HepG2 (cell line): ENCODE data around the gene NOXO1. TPM values are rescaled to one million over a fixed set of nuclear protein-coding genes. Genes with fewer than 3 reads are reported as not detected.

Experiments
- ATRX ChIP-seq: sonication (generic); formaldehyde crosslinking; IDR thresholded peaks from 2 replicates; pipeline ENCODE4 v1.4.0; 2020; ENCODE audit warnings: missing genetic modification reagents, borderline replicate concordance
- EP300 ChIP-seq, 3 experiments: sonication (generic) in 1 of 3; formaldehyde crosslinking in 1 of 3; IDR thresholded peaks; 2 replicates each; pipeline versions ENCODE4 v1.5.1 to v1.6.1; 2011 to 2020; ENCODE audit warnings: low read depth in 2 of 3, low read length in 2 of 3, borderline replicate concordance in 1 of 3, improper control_type of control experiment in 1 of 3, mild to moderate bottlenecking in 1 of 3, missing genetic modification reagents in 1 of 3, moderate library complexity in 1 of 3
- ESRRA ChIP-seq: sonication (generic); formaldehyde crosslinking; IDR thresholded peaks from 2 replicates; pipeline ENCODE4 v1.5.1; 2020; ENCODE audit warnings: mild to moderate bottlenecking, low read depth, missing genetic modification reagents
- FUBP1 ChIP-seq: sonication (generic); formaldehyde crosslinking; IDR thresholded peaks from 2 replicates; pipeline ENCODE4 v1.5.1; 2020; ENCODE audit warnings: missing genetic modification reagents, mild to moderate bottlenecking, borderline replicate concordance
- HDAC2 ChIP-seq: sonication (generic); formaldehyde crosslinking; IDR thresholded peaks from 2 replicates; pipeline ENCODE4 v1.4.0; 2020; ENCODE audit warnings: missing genetic modification reagents
- HMG20A ChIP-seq: IDR thresholded peaks from 2 replicates; pipeline ENCODE4 v1.6.1; 2016; ENCODE audit warnings: borderline replicate concordance
- KDM5A ChIP-seq: fragments of 200-600 bp; sonication (generic); IDR thresholded peaks from 2 replicates; pipeline ENCODE4 v1.7.0; 2018; ENCODE audit warnings: antibody characterized with exemption, mild to moderate bottlenecking, low read length, borderline replicate concordance
- MEF2D ChIP-seq: sonication (generic); formaldehyde crosslinking; IDR thresholded peaks from 2 replicates; pipeline ENCODE4 v1.5.1; 2020; ENCODE audit warnings: mild to moderate bottlenecking, missing genetic modification reagents
- PCBP2 ChIP-seq: fragments of 200-400 bp; formaldehyde crosslinking; optimal IDR thresholded peaks from 2 replicates; pipeline ENCODE3; 2018; ENCODE audit warnings: low read length, low read depth; ENCODE audit not compliant: poor library complexity, severe bottlenecking
- RERE ChIP-seq: IDR thresholded peaks from 2 replicates; pipeline ENCODE4 v1.6.1; 2016; ENCODE audit warnings: low read depth, missing genetic modification reagents, missing compliant biosample characterization
- SSRP1 ChIP-seq: IDR thresholded peaks from 2 replicates; pipeline ENCODE4 v1.6.1; 2016; ENCODE audit warnings: control low read depth
- U2AF2 ChIP-seq: fragments of 200-400 bp; formaldehyde crosslinking; IDR thresholded peaks from 2 replicates; pipeline ENCODE4 v1.6.1; 2017; ENCODE audit warnings: low read depth, mild to moderate bottlenecking, low read length
- ZNF280D ChIP-seq: sonication (generic); formaldehyde crosslinking; IDR thresholded peaks from 2 replicates; pipeline ENCODE4 v1.5.1; 2020; ENCODE audit warnings: mild to moderate bottlenecking, missing genetic modification reagents
- ZNF552 ChIP-seq: sonication (generic); formaldehyde crosslinking; IDR thresholded peaks from 2 replicates; pipeline ENCODE4 v1.9.0; 2022; ENCODE audit warnings: missing genetic modification reagents, mild to moderate bottlenecking, borderline replicate concordance
- ZNF75D ChIP-seq: sonication (generic); formaldehyde crosslinking; IDR thresholded peaks from 2 replicates; pipeline ENCODE4 v1.8.1; 2023; ENCODE audit warnings: missing genetic modification reagents, mild to moderate bottlenecking, borderline replicate concordance
- ZNF781 ChIP-seq: sonication (generic); formaldehyde crosslinking; IDR thresholded peaks from 2 replicates; pipeline ENCODE4 v1.5.1; 2020; ENCODE audit warnings: borderline replicate concordance, mild to moderate bottlenecking, missing genetic modification reagents; ENCODE audit errors: not compliant biosample characterization
- ZNF816 ChIP-seq: sonication (generic); formaldehyde crosslinking; IDR thresholded peaks from 2 replicates; pipeline ENCODE4 v1.8.0; 2022; ENCODE audit warnings: missing genetic modification reagents, mild to moderate bottlenecking, borderline replicate concordance
- polyA plus RNA-seq, 8 experiments: library from polyadenylated mRNA; depleted of rRNA in 3 of 8; stranded (reverse) in 7 of 8; unstranded in 1 of 8; fragments of >200 nt; fragmentation: Illumina TruSeq in 4 of 8; extraction: Trizol in 4 of 8; gene quantifications; 2 replicates each; pipeline versions ENCODE4 v1.2.1 to v1.2.3, GENCODE V29; 2011 to 2016; ENCODE audit warnings: low read depth in 4 of 8, missing spikeins in 1 of 8, mixed read lengths in 1 of 8; ENCODE audit not compliant: insufficient read depth in 1 of 8
- total RNA-seq, 5 experiments: library from RNA; depleted of rRNA; stranded (reverse); fragments of >200 nt; fragmentation: Illumina TruSeq; extraction: Trizol; gene quantifications; 2 replicates each; pipeline ENCODE4 v1.2.3, GENCODE V29; 2016; ENCODE audit warnings: low read depth in 1 of 5

The NOXO1 gene
- total and polyA plus RNA-seq, 2 of the 13 experiments (the other 11 are each of a cell fraction or from before 2014, with no cell fraction given), result 0.69 to 1.4 TPM

- TF ChIP-seq RERE (CRISPR knock-in tag) (no peak), EP300 (IDR thresholded peaks at IDR 0.05; ENCODE audit: low read depth in 2 of 2, low read length in 2 of 2) (peak; percentile 19 to 75; a peak in 2 of 4 replicates), EP300 (CRISPR knock-in tag; IDR thresholded peaks at IDR 0.05; ENCODE audit: borderline replicate concordance) (peak; percentile 46; the same call in 1 of the 2 replicates), ZNF816 (CRISPR knock-in tag) (no peak), ATRX (CRISPR knock-in tag) (no peak), HMG20A (CRISPR knock-in tag) (no peak), HDAC2 (CRISPR knock-in tag) (peak; percentile 57), ZNF75D (CRISPR knock-in tag) (no peak), KDM5A (no peak), SSRP1 (CRISPR knock-in tag) (no peak; the same call in 1 of the 2 replicates), ZNF781 (CRISPR knock-in tag) (peak; percentile 93), ZNF280D (CRISPR knock-in tag) (peak; percentile 91), U2AF2 (no peak), PCBP2 (no peak), FUBP1 (no peak), ESRRA (CRISPR knock-in tag) (0 out of 2 replicates have a peak, but pooled peaks have one; percentile 56), MEF2D (CRISPR knock-in tag) (peak; percentile 87), ZNF552 (peak; percentile 70; the same call in 1 of the 2 replicates)
These were observed 40.8 kb downstream of the NOXO1 start (continued) for GRCh38 chr16:1940273-1941161.
